PFSK-1 (cell line): ENCODE measurements around the gene IGFBP2.

Source experiments
- POLR2AphosphoS5 ChIP-seq: IDR thresholded peaks from 2 replicates; pipeline ENCODE4 v1.6.1; 2012; ENCODE audit warnings: low read depth, mild to moderate bottlenecking, control low read depth, low read length, moderate library complexity
- SIN3A ChIP-seq: IDR thresholded peaks from 2 replicates; pipeline ENCODE4 v1.6.1; 2012; ENCODE audit warnings: mild to moderate bottlenecking, low read length, moderate library complexity, borderline replicate concordance; ENCODE audit not compliant: insufficient read depth
- TAF1 ChIP-seq: IDR thresholded peaks from 2 replicates; pipeline ENCODE4 v1.6.1; 2012; ENCODE audit warnings: low read length, control low read depth, borderline replicate concordance; ENCODE audit not compliant: insufficient read depth
- TF ChIP-seq, protein P1 (sequence below), 2 experiments: IDR thresholded peaks; 2 replicates each; pipeline versions ENCODE4 v1.6.1 to v1.8.0; 2011 to 2012; ENCODE audit warnings: low read depth in 2 of 2, low read length in 2 of 2, control low read depth in 1 of 2, inconsistent platforms in 1 of 2, mild to moderate bottlenecking in 1 of 2, moderate library complexity in 1 of 2; ENCODE audit not compliant: insufficient read depth in 1 of 2

DNA sequence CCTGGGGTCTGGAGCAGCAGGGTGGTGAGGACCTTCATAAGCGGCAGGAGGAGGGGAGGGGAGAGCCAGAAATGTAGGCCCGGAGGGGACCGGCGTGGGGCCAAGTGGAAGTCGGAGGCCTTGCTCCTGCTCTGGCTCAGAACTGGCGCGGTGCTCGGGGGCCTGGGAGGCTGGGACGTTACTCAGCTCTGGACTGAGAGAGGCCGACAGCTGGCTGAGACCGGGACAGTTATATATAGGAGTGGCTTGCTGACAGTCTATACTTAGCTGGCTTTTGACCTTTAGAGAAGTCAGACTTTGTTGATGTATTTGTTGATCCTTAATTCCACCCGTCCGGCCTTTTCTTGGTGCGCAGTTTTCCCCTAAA, 46.4 kb downstream of the IGFBP2 start:
- TF ChIP-seq POLR2AphosphoS5 (no peak), TAF1 (no peak), SIN3A (no peak)
- TF ChIP-seq, protein P1, sequence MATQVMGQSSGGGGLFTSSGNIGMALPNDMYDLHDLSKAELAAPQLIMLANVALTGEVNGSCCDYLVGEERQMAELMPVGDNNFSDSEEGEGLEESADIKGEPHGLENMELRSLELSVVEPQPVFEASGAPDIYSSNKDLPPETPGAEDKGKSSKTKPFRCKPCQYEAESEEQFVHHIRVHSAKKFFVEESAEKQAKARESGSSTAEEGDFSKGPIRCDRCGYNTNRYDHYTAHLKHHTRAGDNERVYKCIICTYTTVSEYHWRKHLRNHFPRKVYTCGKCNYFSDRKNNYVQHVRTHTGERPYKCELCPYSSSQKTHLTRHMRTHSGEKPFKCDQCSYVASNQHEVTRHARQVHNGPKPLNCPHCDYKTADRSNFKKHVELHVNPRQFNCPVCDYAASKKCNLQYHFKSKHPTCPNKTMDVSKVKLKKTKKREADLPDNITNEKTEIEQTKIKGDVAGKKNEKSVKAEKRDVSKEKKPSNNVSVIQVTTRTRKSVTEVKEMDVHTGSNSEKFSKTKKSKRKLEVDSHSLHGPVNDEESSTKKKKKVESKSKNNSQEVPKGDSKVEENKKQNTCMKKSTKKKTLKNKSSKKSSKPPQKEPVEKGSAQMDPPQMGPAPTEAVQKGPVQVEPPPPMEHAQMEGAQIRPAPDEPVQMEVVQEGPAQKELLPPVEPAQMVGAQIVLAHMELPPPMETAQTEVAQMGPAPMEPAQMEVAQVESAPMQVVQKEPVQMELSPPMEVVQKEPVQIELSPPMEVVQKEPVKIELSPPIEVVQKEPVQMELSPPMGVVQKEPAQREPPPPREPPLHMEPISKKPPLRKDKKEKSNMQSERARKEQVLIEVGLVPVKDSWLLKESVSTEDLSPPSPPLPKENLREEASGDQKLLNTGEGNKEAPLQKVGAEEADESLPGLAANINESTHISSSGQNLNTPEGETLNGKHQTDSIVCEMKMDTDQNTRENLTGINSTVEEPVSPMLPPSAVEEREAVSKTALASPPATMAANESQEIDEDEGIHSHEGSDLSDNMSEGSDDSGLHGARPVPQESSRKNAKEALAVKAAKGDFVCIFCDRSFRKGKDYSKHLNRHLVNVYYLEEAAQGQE (IDR thresholded peaks at IDR 0.05; ENCODE audit: insufficient read depth in 1 of 2, low read depth in 2 of 2, low read length in 2 of 2), result no peak
